HepG2 (cell line): ENCODE results near the gene C2orf81. TPM values are rescaled to one million over a fixed set of nuclear protein-coding genes. Genes with fewer than 3 reads are reported as not detected.
A peak's percentile ranks its signal among the peaks of the same experiment; 100 is the strongest.

Source experiments
- HNF4G ChIP-seq, 2 experiments: sonication (generic) in 1 of 2; formaldehyde crosslinking in 1 of 2; IDR thresholded peaks; 2 replicates each; pipeline versions ENCODE4 v1.4.0 to v1.6.1; 2011 to 2020; ENCODE audit warnings: borderline replicate concordance in 2 of 2, low read depth in 2 of 2, mild to moderate bottlenecking in 2 of 2, low read length in 1 of 2, missing genetic modification reagents in 1 of 2, moderate library complexity in 1 of 2
- HNRNPH1 ChIP-seq: fragments of 200-400 bp; formaldehyde crosslinking; optimal IDR thresholded peaks from 2 replicates; pipeline ENCODE3; 2017; ENCODE audit warnings: mild to moderate bottlenecking, low read depth, low read length
- HOXD1 ChIP-seq: sonication (generic); formaldehyde crosslinking; IDR thresholded peaks from 2 replicates; pipeline ENCODE4 v1.5.0; 2020; ENCODE audit warnings: missing genetic modification reagents
- IKZF1 ChIP-seq: fragments of 450-650 bp; IDR thresholded peaks from 2 replicates; pipeline ENCODE4 v1.7.1; 2016
- KAT8 ChIP-seq: IDR thresholded peaks from 2 replicates; pipeline ENCODE4 v1.6.1; 2016; ENCODE audit warnings: missing genetic modification reagents, missing compliant biosample characterization
- LCORL ChIP-seq, 2 experiments: fragments of 450-650 bp in 1 of 2; sonication (generic) in 1 of 2; formaldehyde crosslinking in 1 of 2; IDR thresholded peaks; 2 replicates each; pipeline versions ENCODE4 v1.5.0 to v1.6.1; 2017 to 2020; ENCODE audit warnings: antibody characterized with exemption in 1 of 2, missing genetic modification reagents in 1 of 2
- MYC ChIP-seq: sonication (generic); formaldehyde crosslinking; IDR thresholded peaks from 2 replicates; pipeline ENCODE4 v1.9.0; 2021; ENCODE audit warnings: missing genetic modification reagents, borderline replicate concordance
- NFIB ChIP-seq: sonication (generic); formaldehyde crosslinking; IDR thresholded peaks from 2 replicates; pipeline ENCODE4 v1.9.0; 2021; ENCODE audit warnings: missing genetic modification reagents, mild to moderate bottlenecking, borderline replicate concordance
- NKX3-1 ChIP-seq: sonication (generic); formaldehyde crosslinking; IDR thresholded peaks from 2 replicates; pipeline ENCODE4 v1.5.0; 2020; ENCODE audit warnings: missing genetic modification reagents
- PHF8 ChIP-seq: sonication (generic); formaldehyde crosslinking; IDR thresholded peaks from 2 replicates; pipeline ENCODE4 v1.5.0; 2020; ENCODE audit warnings: missing genetic modification reagents
- PPARG ChIP-seq: conservative IDR thresholded peaks from 2 replicates; pipeline ENCODE4 v1.6.1; 2016; ENCODE audit warnings: missing biosample characterization, missing genetic modification reagents
- SALL1 ChIP-seq: sonication (generic); formaldehyde crosslinking; IDR thresholded peaks from 2 replicates; pipeline ENCODE4 v1.8.0; 2022; ENCODE audit warnings: mild to moderate bottlenecking, missing genetic modification reagents
- SCMH1 ChIP-seq: sonication (generic); formaldehyde crosslinking; IDR thresholded peaks from 2 replicates; pipeline ENCODE4 v1.9.0; 2021; ENCODE audit warnings: missing genetic modification reagents, mild to moderate bottlenecking, borderline replicate concordance
- SP4 ChIP-seq: sonication (generic); formaldehyde crosslinking; IDR thresholded peaks from 2 replicates; pipeline ENCODE4 v1.8.1; 2023; ENCODE audit warnings: mild to moderate bottlenecking, missing genetic modification reagents
- TMF1 ChIP-seq: sonication (generic); formaldehyde crosslinking; IDR thresholded peaks from 2 replicates; pipeline ENCODE4 v1.8.1; 2022; ENCODE audit warnings: low read depth, missing genetic modification reagents
- U2AF1 ChIP-seq: fragments of 200-400 bp; formaldehyde crosslinking; optimal IDR thresholded peaks from 2 replicates; pipeline ENCODE3; 2017; ENCODE audit warnings: mild to moderate bottlenecking, low read depth, low read length
- ZHX2 ChIP-seq, 2 experiments: sonication (generic) in 1 of 2; formaldehyde crosslinking in 1 of 2; IDR thresholded peaks; 2 replicates each; pipeline versions ENCODE4 v1.6.1 to v1.9.0; 2014 to 2022; ENCODE audit warnings: antibody characterized with exemption in 1 of 2, borderline replicate concordance in 1 of 2, inconsistent platforms in 1 of 2, low read depth in 1 of 2, missing genetic modification reagents in 1 of 2
- ZMYM3 ChIP-seq: sonication (generic); formaldehyde crosslinking; IDR thresholded peaks from 2 replicates; pipeline ENCODE4 v1.5.1; 2020; ENCODE audit warnings: mild to moderate bottlenecking, missing genetic modification reagents
- ZNF121 ChIP-seq: sonication (generic); formaldehyde crosslinking; IDR thresholded peaks from 2 replicates; pipeline ENCODE4 v1.5.0; 2020; ENCODE audit warnings: mild to moderate bottlenecking, missing genetic modification reagents
- ZNF143 ChIP-seq: sonication (generic); formaldehyde crosslinking; IDR thresholded peaks from 2 replicates; pipeline ENCODE4 v1.4.0; 2020; ENCODE audit warnings: missing genetic modification reagents
- ZNF558 ChIP-seq: sonication (generic); formaldehyde crosslinking; IDR thresholded peaks from 2 replicates; pipeline ENCODE4 v1.9.0; 2022; ENCODE audit warnings: mild to moderate bottlenecking, missing genetic modification reagents, borderline replicate concordance
- ZNF598 ChIP-seq: sonication (generic); formaldehyde crosslinking; IDR thresholded peaks from 2 replicates; pipeline ENCODE4 v1.5.1; 2020; ENCODE audit warnings: mild to moderate bottlenecking, missing genetic modification reagents, borderline replicate concordance
- polyA plus RNA-seq, 8 experiments: library from polyadenylated mRNA; depleted of rRNA in 3 of 8; stranded (reverse) in 7 of 8; unstranded in 1 of 8; fragments of >200 nt; fragmentation: Illumina TruSeq in 4 of 8; extraction: Trizol in 4 of 8; gene quantifications; 2 replicates each; pipeline versions ENCODE4 v1.2.1 to v1.2.3, GENCODE V29; 2011 to 2016; ENCODE audit warnings: low read depth in 4 of 8, missing spikeins in 1 of 8, mixed read lengths in 1 of 8; ENCODE audit not compliant: insufficient read depth in 1 of 8
- total RNA-seq, 5 experiments: library from RNA; depleted of rRNA; stranded (reverse); fragments of >200 nt; fragmentation: Illumina TruSeq; extraction: Trizol; gene quantifications; 2 replicates each; pipeline ENCODE4 v1.2.3, GENCODE V29; 2016; ENCODE audit warnings: low read depth in 1 of 5
- TF ChIP-seq, protein P1 (sequence below): sonication (generic); formaldehyde crosslinking; IDR thresholded peaks from 2 replicates; pipeline ENCODE4 v1.4.0; 2020; ENCODE audit warnings: missing genetic modification reagents

The C2orf81 gene
- total and polyA plus RNA-seq, 2 of the 13 experiments (the other 11 are each of a cell fraction or from before 2014, with no cell fraction given), result 0.15 to 0.17 TPM

GRCh38 chr2:74454654-74455511, 33.5 kb upstream of the C2orf81 start, which contains the start of gene INO80B (continued):
- TF ChIP-seq ZHX2 (IDR thresholded peaks at IDR 0.05; ENCODE audit: low read depth) (peak; percentile 99), ZHX2 (CRISPR knock-in tag; IDR thresholded peaks at IDR 0.05; ENCODE audit: borderline replicate concordance) (no peak), SP4 (peak; percentile 99), U2AF1 (peak; percentile 94), ZNF598 (CRISPR knock-in tag) (peak; percentile 98; the same call in 1 of the 2 replicates), SALL1 (CRISPR knock-in tag) (peak; percentile 99), TMF1 (peak; percentile 81; the same call in 1 of the 2 replicates), PPARG (CRISPR knock-in tag) (peak; percentile 80), MYC (CRISPR knock-in tag) (peak; percentile 87; the same call in 1 of the 2 replicates), NKX3-1 (no peak), ZMYM3 (CRISPR knock-in tag) (peak; percentile 85; the same call in 1 of the 2 replicates), NFIB (CRISPR knock-in tag) (no peak), ZNF558 (CRISPR knock-in tag) (no peak), KAT8 (peak; percentile 99), HNRNPH1 (no peak), SCMH1 (CRISPR knock-in tag) (no peak), ZNF143 (peak; percentile 84), ZNF121 (CRISPR knock-in tag) (peak; percentile 62; the same call in 1 of the 2 replicates), LCORL (IDR thresholded peaks at IDR 0.05) (peak; percentile 78; the same call in 1 of the 2 replicates), LCORL (CRISPR knock-in tag; IDR thresholded peaks at IDR 0.05) (peak; percentile 97), IKZF1 (no peak), HNF4G (IDR thresholded peaks at IDR 0.05; ENCODE audit: borderline replicate concordance, low read depth, low read length) (peak; percentile 36; the same call in 1 of the 2 replicates), HNF4G (CRISPR knock-in tag; IDR thresholded peaks at IDR 0.05; ENCODE audit: borderline replicate concordance, low read depth) (peak; percentile 86; the same call in 1 of the 2 replicates), PHF8 (CRISPR knock-in tag) (peak; percentile 76), HOXD1 (CRISPR knock-in tag) (no peak)
- TF ChIP-seq, protein P1, sequence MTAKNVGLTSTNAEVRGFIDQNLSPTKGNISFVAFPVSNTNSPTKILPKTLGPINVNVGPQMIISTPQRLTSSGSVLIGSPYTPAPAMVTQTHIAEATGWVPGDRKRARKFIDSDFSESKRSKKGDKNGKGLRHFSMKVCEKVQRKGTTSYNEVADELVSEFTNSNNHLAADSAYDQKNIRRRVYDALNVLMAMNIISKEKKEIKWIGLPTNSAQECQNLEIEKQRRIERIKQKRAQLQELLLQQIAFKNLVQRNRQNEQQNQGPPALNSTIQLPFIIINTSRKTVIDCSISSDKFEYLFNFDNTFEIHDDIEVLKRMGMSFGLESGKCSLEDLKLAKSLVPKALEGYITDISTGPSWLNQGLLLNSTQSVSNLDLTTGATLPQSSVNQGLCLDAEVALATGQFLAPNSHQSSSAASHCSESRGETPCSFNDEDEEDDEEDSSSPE, result peak; percentile 74
